ENCODE measurements around the gene MRPL51.

MRPL51 gene

DNA sequence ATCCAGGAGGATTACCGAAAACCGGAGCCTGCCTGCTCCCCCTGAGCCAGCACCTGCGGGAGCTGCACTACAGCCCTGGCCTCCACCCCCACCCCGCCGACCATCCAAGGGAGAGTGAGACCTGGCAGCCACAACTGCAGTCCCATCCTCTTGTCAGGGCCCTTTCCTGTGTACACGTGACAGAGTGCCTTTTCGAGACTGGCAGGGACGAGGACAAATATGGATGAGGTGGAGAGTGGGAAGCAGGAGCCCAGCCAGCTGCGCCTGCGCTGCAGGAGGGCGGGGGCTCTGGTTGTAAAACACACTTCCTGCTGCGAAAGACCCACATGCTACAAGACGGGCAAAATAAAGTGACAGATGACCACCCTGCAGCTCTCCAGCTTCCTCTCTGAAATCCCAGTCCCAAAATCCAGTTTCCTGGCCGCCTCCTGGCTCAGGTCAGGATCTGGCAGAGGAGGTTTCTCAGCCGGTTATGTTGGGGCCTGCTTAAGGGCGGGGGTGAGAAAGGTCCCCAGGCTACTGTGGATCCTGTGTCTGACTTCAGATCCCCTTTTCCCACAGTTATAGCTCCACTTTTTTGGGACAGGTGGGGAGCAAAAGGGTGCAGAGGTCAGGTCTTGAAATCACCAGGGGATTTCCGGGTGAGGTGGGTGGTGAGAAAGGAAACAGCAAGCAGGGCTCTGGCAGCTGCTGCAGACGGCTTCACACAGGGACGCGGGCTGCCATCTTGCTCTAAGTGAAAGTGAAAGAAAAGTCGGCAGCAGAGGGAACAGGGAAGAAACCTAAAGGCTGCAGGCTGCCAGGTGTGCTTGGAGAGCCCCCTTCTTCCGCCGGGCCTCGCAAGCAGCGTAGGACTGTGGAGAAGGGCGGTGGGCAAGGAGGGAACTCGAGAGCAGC lies 41.5 kb downstream of the MRPL51 start, which contains the start of gene TAPBPL:
Gene TAPBPL (plus strand): TSS at position 695 of the 897 bp plus-strand sequence. CDS start 207 bp downstream, outside the sequence.
- Histone ChIP-seq H3K9ac (ENCODE audit: low read length) (peak within 1 kb of the TSS; percentile 93), H3K36me3 (ENCODE audit: control insufficient read depth, insufficient read depth, low read length, severe bottlenecking) (peaks cover 7% of the 10 kb centered on the region), H3K4me1 (ENCODE audit: control insufficient read depth, insufficient read depth, low read length) (peaks cover 27% of the 10 kb centered on the region), H3K27me3 (replicated peaks; ENCODE audit: control insufficient read depth, insufficient read depth, low read length) (no peaks in the 10 kb centered on the region), H3K4me3 (ENCODE audit: low read length) (peak within 1 kb of the TSS; percentile 84), H3K9me3 (ENCODE audit: control insufficient read depth, low read length) (no peaks in the 10 kb centered on the region)
- peak; percentile 87 for DNase-seq (ENCODE audit: low read depth)

DNA sequence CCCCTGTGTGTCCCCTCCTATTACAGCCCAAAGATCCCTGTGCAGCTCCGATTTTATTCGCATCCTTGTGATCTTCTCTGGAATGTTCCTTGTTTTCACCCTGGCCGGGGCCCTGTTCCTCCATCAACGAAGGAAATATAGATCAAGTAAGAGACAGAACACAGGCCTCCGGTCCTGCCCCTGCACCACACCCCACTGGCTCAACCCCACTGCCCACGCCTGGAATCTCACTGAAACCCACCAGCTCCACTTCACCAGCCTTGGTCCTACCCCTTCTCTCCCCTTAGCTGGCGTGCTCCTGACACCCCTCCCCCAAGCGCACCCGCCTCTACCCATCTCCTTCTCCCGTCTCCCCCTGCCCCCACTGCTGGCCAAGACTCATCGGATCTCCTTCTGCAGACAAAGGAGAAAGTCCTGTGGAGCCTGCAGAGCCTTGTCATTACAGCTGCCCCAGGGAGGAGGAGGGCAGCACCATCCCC lies 42.2 kb downstream of the MRPL51 start:
- Histone ChIP-seq H3K9ac (ENCODE audit: low read length) (peak overlapping the region; percentile 93), H3K36me3 (ENCODE audit: control insufficient read depth, insufficient read depth, low read length, severe bottlenecking) (peaks cover 7% of the 10 kb centered on the region), H3K27me3 (replicated peaks; ENCODE audit: control insufficient read depth, insufficient read depth, low read length) (no peaks in the 10 kb centered on the region), H3K4me1 (ENCODE audit: control insufficient read depth, insufficient read depth, low read length) (peaks cover 27% of the 10 kb centered on the region), H3K4me3 (ENCODE audit: low read length) (peak overlapping the region; percentile 84), H3K9me3 (ENCODE audit: control insufficient read depth, low read length) (no peaks in the 10 kb centered on the region)
- DNase-seq (ENCODE audit: low read depth): peak; percentile 43

DNA sequence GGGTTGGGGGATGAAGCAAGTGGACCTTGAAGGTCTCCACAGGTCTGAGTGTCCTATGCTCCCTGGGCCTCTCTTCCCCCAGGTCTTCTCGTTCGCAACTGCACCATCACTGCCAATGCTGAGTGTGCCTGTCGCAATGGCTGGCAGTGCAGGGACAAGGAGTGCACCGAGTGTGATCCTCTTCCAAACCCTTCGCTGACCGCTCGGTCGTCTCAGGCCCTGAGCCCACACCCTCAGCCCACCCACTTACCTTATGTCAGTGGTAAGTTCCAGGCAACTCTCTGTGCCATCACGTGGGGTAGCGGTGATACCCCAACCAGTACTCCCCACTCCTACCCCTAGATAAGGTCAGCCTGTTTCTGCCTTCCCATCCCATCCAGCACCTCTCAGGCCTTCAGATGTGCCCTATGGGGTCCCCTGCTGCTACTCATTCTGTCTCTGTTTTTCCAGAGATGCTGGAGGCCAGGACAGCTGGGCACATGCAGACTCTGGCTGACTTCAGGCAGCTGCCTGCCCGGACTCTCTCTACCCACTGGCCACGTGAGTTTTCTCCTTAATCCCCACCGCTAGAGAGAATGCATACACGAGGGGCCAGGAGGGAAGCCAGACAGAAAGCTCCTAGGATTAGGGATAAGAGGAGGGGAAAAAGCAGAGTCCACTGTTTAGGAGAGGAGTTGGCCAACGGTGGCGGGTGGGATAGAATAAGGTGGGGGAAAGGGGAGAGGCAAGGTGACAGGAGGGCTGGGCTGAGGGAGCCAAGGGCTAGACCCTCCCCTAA lies 42.8 kb downstream of the MRPL51 start:
- Histone ChIP-seq H3K4me3 (ENCODE audit: low read length) (peak overlapping the region; percentile 84), H3K36me3 (ENCODE audit: control insufficient read depth, insufficient read depth, low read length, severe bottlenecking) (peaks cover 10% of the 10 kb centered on the region), H3K9me3 (ENCODE audit: control insufficient read depth, low read length) (no peaks in the 10 kb centered on the region), H3K4me1 (ENCODE audit: control insufficient read depth, insufficient read depth, low read length) (peaks cover 27% of the 10 kb centered on the region), H3K9ac (ENCODE audit: low read length) (peak overlapping the region; percentile 93), H3K27me3 (replicated peaks; ENCODE audit: control insufficient read depth, insufficient read depth, low read length) (no peaks in the 10 kb centered on the region)
- peak; percentile 44 for DNase-seq (ENCODE audit: low read depth)

DNA sequence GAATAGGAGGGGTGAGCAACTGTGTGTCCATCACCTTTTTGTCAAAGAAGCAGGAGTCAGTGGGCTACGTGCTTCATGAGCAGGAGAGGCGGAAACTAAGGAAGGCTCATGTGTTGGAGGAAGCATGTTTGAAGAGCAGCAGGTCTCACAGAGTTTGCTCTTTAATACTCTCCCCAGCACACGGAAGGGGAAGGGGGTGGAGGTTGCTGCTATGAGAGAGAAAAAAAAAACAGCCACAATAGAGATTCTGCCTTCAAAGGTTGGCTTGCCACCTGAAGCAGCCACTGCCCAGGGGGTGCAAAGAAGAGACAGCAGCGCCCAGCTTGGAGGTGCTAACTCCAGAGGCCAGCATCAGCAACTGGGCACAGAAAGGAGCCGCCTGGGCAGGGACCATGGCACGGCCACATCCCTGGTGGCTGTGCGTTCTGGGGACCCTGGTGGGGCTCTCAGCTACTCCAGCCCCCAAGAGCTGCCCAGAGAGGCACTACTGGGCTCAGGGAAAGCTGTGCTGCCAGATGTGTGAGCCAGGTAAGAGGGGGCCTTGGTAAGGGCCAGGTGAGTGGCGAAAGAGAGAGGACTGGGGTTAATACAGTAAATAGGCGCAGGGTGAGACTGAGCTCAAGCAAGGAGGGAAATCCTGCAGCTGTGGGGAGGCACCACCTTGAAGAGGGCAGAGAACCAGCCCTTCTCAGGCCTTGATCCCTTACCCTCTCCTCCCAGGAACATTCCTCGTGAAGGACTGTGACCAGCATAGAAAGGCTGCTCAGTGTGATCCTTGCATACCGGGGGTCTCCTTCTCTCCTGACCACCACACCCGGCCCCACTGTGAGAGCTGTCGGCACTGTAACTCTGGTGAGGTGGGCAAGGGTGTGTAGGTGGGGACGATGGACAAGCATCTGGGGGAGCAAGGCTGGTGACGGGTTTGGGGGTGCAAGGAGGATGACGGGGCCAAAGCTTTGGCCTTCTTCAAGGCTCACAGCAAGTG lies 48.1 kb downstream of the MRPL51 start, which contains the start of gene CD27:
Gene CD27 (plus strand): TSS at position 252 of the 985 bp plus-strand sequence. CDS start 141 bp downstream, at position 393.
- Histone ChIP-seq H3K4me3 (ENCODE audit: low read length) (no peak within 1 kb of the TSS), H3K27me3 (replicated peaks; ENCODE audit: control insufficient read depth, insufficient read depth, low read length) (no peaks in the 10 kb centered on the region), H3K9me3 (ENCODE audit: control insufficient read depth, low read length) (no peaks in the 10 kb centered on the region), H3K9ac (ENCODE audit: low read length) (no peak within 1 kb of the TSS), H3K4me1 (ENCODE audit: control insufficient read depth, insufficient read depth, low read length) (peaks cover 3% of the 10 kb centered on the region), H3K36me3 (ENCODE audit: control insufficient read depth, insufficient read depth, low read length, severe bottlenecking) (peaks cover 3% of the 10 kb centered on the region)
- no peak for DNase-seq (ENCODE audit: low read depth)

DNA sequence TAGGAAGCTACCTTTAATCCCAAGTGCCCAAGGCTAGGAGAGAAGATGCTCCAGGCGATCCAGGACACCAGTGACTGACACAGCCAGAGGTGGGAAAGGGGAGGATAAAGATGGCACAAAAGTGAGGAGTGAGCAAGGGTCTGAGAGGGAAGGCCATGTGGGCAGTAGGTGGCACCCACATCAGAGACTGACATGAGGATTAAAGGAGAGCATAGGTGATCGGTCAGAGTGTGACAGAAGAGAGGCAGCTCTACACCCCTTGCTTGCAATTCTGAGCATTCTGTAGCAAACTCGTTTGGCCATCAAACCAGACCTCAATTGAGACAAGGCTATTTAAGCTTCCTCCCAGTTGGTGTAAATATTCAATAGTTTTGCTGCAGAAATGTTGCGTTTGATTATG lies 49.0 kb downstream of the MRPL51 start:
- no peak overlapping the region for H3K4me3 ChIP-seq (ENCODE audit: low read length)
- H3K9ac ChIP-seq (ENCODE audit: low read length): no peak overlapping the region
- no peaks in the 10 kb centered on the region for H3K27me3 ChIP-seq (replicated peaks; ENCODE audit: control insufficient read depth, insufficient read depth, low read length)
- peaks cover 3% of the 10 kb centered on the region for H3K36me3 ChIP-seq (ENCODE audit: control insufficient read depth, insufficient read depth, low read length, severe bottlenecking)
- H3K9me3 ChIP-seq (ENCODE audit: control insufficient read depth, low read length): no peaks in the 10 kb centered on the region
- no peak for DNase-seq (ENCODE audit: low read depth)
- no peaks in the 10 kb centered on the region for H3K4me1 ChIP-seq (ENCODE audit: control insufficient read depth, insufficient read depth, low read length)

DNA sequence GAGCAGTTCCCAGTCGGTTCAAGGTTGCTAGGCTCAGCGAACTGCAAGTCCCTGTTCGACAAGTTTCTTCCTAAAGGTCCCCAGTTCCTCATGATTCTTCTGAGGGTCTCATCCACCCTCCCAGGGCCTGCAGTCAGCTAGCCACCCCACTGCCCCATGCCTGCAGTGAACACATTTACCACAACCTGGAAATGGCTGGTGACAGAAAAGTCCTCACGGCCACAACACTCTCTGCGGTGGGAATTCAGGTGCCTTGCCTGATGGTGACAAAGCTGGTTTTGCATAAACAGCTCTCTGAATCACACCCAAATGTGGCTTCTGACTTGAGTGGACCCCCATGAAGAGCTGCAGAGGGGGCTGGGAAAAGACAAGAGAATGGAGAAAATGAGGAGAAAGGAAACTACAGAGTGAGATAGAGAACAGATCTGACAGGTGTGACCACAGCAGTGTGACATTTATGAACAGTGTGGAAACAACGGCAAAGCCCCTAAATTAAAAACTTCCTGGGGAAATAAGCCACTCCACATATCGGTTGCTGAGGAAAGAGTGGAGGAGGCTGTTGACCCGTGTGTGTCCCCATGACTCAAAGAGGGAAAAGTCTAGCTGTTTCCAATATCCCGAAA lies 49.6 kb downstream of the MRPL51 start:
- no peak overlapping the region for H3K4me3 ChIP-seq (ENCODE audit: low read length)
- no peak overlapping the region for H3K9ac ChIP-seq (ENCODE audit: low read length)
- no peaks in the 10 kb centered on the region for H3K4me1 ChIP-seq (ENCODE audit: control insufficient read depth, insufficient read depth, low read length)
- peaks cover 3% of the 10 kb centered on the region for H3K36me3 ChIP-seq (ENCODE audit: control insufficient read depth, insufficient read depth, low read length, severe bottlenecking)
- DNase-seq (ENCODE audit: low read depth): no peak
- H3K27me3 ChIP-seq (replicated peaks; ENCODE audit: control insufficient read depth, insufficient read depth, low read length): no peaks in the 10 kb centered on the region
- H3K9me3 ChIP-seq (ENCODE audit: control insufficient read depth, low read length): no peaks in the 10 kb centered on the region

DNA sequence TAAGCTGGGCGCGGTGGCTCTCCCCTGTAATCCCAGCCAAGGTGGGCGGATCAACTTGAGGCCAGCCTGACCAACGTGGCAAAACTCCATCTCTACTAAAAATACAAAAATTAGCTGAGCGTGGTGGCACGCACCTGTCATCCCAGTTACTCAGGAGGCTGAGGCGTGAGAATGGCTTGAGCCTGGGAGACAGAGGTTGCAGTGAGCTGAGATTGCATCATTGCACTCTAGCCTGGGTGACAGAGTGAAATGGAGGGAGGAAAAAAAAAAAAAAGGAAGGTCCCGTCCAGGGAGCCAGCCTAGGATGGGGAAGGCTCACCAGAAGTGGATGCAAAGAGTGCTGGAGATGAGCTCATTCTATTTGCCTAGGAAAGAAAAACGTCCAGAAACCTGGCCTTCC lies 50.2 kb downstream of the MRPL51 start:
- H3K36me3 ChIP-seq (ENCODE audit: control insufficient read depth, insufficient read depth, low read length, severe bottlenecking): peaks cover 3% of the 10 kb centered on the region
- no peaks in the 10 kb centered on the region for H3K4me1 ChIP-seq (ENCODE audit: control insufficient read depth, insufficient read depth, low read length)
- no peak for DNase-seq (ENCODE audit: low read depth)
- H3K9ac ChIP-seq (ENCODE audit: low read length): no peak overlapping the region
- no peaks in the 10 kb centered on the region for H3K9me3 ChIP-seq (ENCODE audit: control insufficient read depth, low read length)
- H3K4me3 ChIP-seq (ENCODE audit: low read length): no peak overlapping the region
- H3K27me3 ChIP-seq (replicated peaks; ENCODE audit: control insufficient read depth, insufficient read depth, low read length): no peaks in the 10 kb centered on the region

All from adipocyte (in vitro differentiated cells).